PC-9 (cell line): ENCODE results near the gene RAB9B. TPM values are rescaled to one million over a fixed set of nuclear protein-coding genes. Genes with fewer than 3 reads are reported as not detected.

Experiments used
- BruUV-seq: library from RNA; stranded (reverse); fragments of 400-500 nt; replicated peaks from 2 replicates; lab custom pipeline; 2021; lab: Mats Ljungman, UMichigan
- CTCF ChIA-PET: fragments of 300-600 bp; sonication (Branson Sonifier 250); formaldehyde crosslinking; loops from one replicate; lab custom pipeline; 2022; ENCODE audit warnings: antibody characterized with exemption; lab: Charles Lee
- POLR2A ChIA-PET: fragments of 300-600 bp; sonication (Branson Sonifier 250); formaldehyde crosslinking; loops from one replicate; lab custom pipeline; 2022; ENCODE audit warnings: antibody characterized with exemption; ENCODE audit not compliant: unreplicated experiment; lab: Charles Lee
- DNase-seq, 2 experiments: peaks; one replicate each; pipeline versions ENCODE4 v3.0.0 to v3.0.0-alpha.2; 2015 to 2022; ENCODE audit warnings: mixed read lengths in 1 of 2
- H2AFZ ChIP-seq: fragments of 200-600 bp; sonication (generic); 2 replicates; pipeline ENCODE4 v1.8.1; 2017; ENCODE audit warnings: antibody characterized with exemption
- H3F3A ChIP-seq: fragments of 200-600 bp; sonication (generic); 2 replicates; pipeline ENCODE4 v1.8.1; 2017; ENCODE audit warnings: antibody characterized with exemption, mild to moderate bottlenecking, low read depth; ENCODE audit not compliant: insufficient read depth
- H3K27ac ChIP-seq: fragments of 200-600 bp; sonication (generic); 2 replicates; pipeline ENCODE4 v1.6.1; 2016; ENCODE audit warnings: mixed run types
- H3K27me3 ChIP-seq: fragments of 200-600 bp; sonication (generic); 2 replicates; pipeline ENCODE4 v1.6.1; 2016; ENCODE audit warnings: low read depth, mixed run types; ENCODE audit not compliant: insufficient read depth
- H3K36me3 ChIP-seq: fragments of 200-600 bp; sonication (generic); 2 replicates; pipeline ENCODE4 v1.6.1; 2016; ENCODE audit warnings: low read depth, mixed run types
- H3K4me1 ChIP-seq: fragments of 200-600 bp; sonication (generic); replicated peaks from 2 replicates; pipeline ENCODE4 v1.6.1; 2016; ENCODE audit warnings: mixed run types; ENCODE audit not compliant: insufficient read depth
- H3K4me2 ChIP-seq: fragments of 200-600 bp; sonication (generic); 2 replicates; pipeline ENCODE4 v1.6.1; 2017; ENCODE audit warnings: mixed run types
- H3K4me3 ChIP-seq: fragments of 200-600 bp; sonication (generic); 2 replicates; pipeline ENCODE4 v1.6.1; 2016; ENCODE audit warnings: mixed run types
- H3K79me2 ChIP-seq: fragments of 200-600 bp; sonication (generic); 2 replicates; pipeline ENCODE4 v1.6.1; 2017; ENCODE audit warnings: low read depth, mixed run types
- H3K9me2 ChIP-seq: fragments of 200-600 bp; sonication (generic); 2 replicates; pipeline ENCODE4 v1.8.1; 2017; ENCODE audit warnings: mild to moderate bottlenecking; ENCODE audit not compliant: insufficient read depth
- H3K9me3 ChIP-seq: fragments of 200-600 bp; sonication (generic); 2 replicates; pipeline ENCODE4 v1.8.1; 2016; ENCODE audit warnings: low read depth; ENCODE audit not compliant: insufficient read depth
- H4K20me1 ChIP-seq: fragments of 200-600 bp; sonication (generic); 2 replicates; pipeline ENCODE4 v1.8.1; 2017; ENCODE audit not compliant: insufficient read depth
- CTCF ChIP-seq: fragments of 200-600 bp; sonication (generic); conservative IDR thresholded peaks from 2 replicates; pipeline ENCODE4 v1.6.1; 2017; ENCODE audit warnings: mixed run types, antibody characterized with exemption, mild to moderate bottlenecking, moderate library complexity
- EZH2 ChIP-seq: fragments of 200-600 bp; sonication (generic); IDR thresholded peaks from 2 replicates; pipeline ENCODE4 v1.8.0; 2017; ENCODE audit warnings: antibody characterized with exemption, low read depth
- intact Hi-C: fragments of 100-400 bp; cut with micrococcal nuclease; formaldehyde crosslinking; loops from one replicate; pipeline ENCODE4 v1.10.0; 2022; ENCODE audit not compliant: unreplicated experiment
- total RNA-seq: library from RNA; stranded (reverse); gene quantifications from 2 replicates; pipeline ENCODE4 v1.2.3, GENCODE V29; 2021

RAB9B gene
- total RNA-seq, 1 experiment from 2014 or later = not detected

- TF ChIP-seq EZH2 (no peak), CTCF (no peak)
- BruUV-seq = no TSS peak
- no peak overlapping the region for H3K4me3 ChIP-seq
- H3K27ac ChIP-seq = no peak overlapping the region
- H4K20me1 ChIP-seq = no peaks in the 10 kb centered on the region
- no peak overlapping the region for H2AFZ ChIP-seq
- H3K36me3 ChIP-seq = no peaks in the 10 kb centered on the region
- POLR2A ChIA-PET = no interaction called here
- no peaks in the 10 kb centered on the region for H3K4me1 ChIP-seq
- no peaks in the 10 kb centered on the region for H3K9me3 ChIP-seq
- H3F3A ChIP-seq = no peaks in the 10 kb centered on the region
- intact Hi-C loops = no loop called here
- no peak for DNase-seq
- CTCF ChIA-PET = no interaction called here
- H3K79me2 ChIP-seq = no peaks in the 10 kb centered on the region
- H3K27me3 ChIP-seq = peaks cover 13% of the 10 kb centered on the region
- H3K9me2 ChIP-seq = no peaks in the 10 kb centered on the region
- H3K4me2 ChIP-seq = no peak overlapping the region
These were observed 38.5 kb downstream of the RAB9B start for GRCh38 chrX:103793545-103793940.

- Histone ChIP-seq H3K9me2 (no peaks in the 10 kb centered on the region), H3K27ac (no peak overlapping the region), H3K4me2 (no peak overlapping the region), H2AFZ (no peak overlapping the region), H3K4me1 (no peaks in the 10 kb centered on the region), H3K4me3 (no peak overlapping the region), H3K27me3 (peaks cover 14% of the 10 kb centered on the region), H4K20me1 (no peaks in the 10 kb centered on the region), H3F3A (no peaks in the 10 kb centered on the region), H3K9me3 (no peaks in the 10 kb centered on the region), H3K36me3 (no peaks in the 10 kb centered on the region), H3K79me2 (no peaks in the 10 kb centered on the region)
- no peak for TF ChIP-seq CTCF
- TF ChIP-seq EZH2 = no peak
- no TSS peak for BruUV-seq
- ChIA-PET CTCF (no interaction called here), POLR2A (interaction anchor here (0.6 kb wide), 1 partner anchor 623 kb away, joined by 3 read pairs; no protein-coding TSS in a partner anchor)
- DNase-seq = peak in 1 of 2 experiments; percentile 66
- intact Hi-C loops = no loop called here
These were observed 39.0 kb downstream of the RAB9B start for GRCh38 chrX:103792916-103793544.

- no peaks in the 10 kb centered on the region for H3K36me3 ChIP-seq
- intact Hi-C loops = no loop called here
- POLR2A ChIA-PET = no interaction called here
- TF ChIP-seq EZH2 (no peak), CTCF (no peak)
- no peaks in the 10 kb centered on the region for H3K9me3 ChIP-seq
- no peak overlapping the region for H3K4me3 ChIP-seq
- H3F3A ChIP-seq = no peaks in the 10 kb centered on the region
- H4K20me1 ChIP-seq = no peaks in the 10 kb centered on the region
- H3K27me3 ChIP-seq = peaks cover 14% of the 10 kb centered on the region
- H3K4me2 ChIP-seq = no peak overlapping the region
- no TSS peak for BruUV-seq
- no peak for DNase-seq
- H3K9me2 ChIP-seq = no peaks in the 10 kb centered on the region
- CTCF ChIA-PET = no interaction called here
- no peak overlapping the region for H2AFZ ChIP-seq
- no peaks in the 10 kb centered on the region for H3K79me2 ChIP-seq
- H3K27ac ChIP-seq = no peak overlapping the region
- no peaks in the 10 kb centered on the region for H3K4me1 ChIP-seq
These were observed 40.1 kb downstream of the RAB9B start for GRCh38 chrX:103791826-103792485.
